H54 (cell line): ENCODE results near the gene TSC22D2.

Experiments used
- DNase-seq: peaks from one replicate; pipeline ENCODE4 v3.0.0; 2011; ENCODE audit warnings: low spot score, mixed read lengths; ENCODE audit not compliant: insufficient read length
- FAIRE-seq: peaks from 3 replicates; lab custom pipeline; 2011; peaks lifted over from hg19 to GRCh38; lab: Jason Lieb, UNC
- POLR2A ChIP-seq: IDR thresholded peaks from 2 replicates; pipeline ENCODE4 v1.6.1; 2011; ENCODE audit warnings: low read depth, mild to moderate bottlenecking, low read length

Gene TSC22D2

DNA sequence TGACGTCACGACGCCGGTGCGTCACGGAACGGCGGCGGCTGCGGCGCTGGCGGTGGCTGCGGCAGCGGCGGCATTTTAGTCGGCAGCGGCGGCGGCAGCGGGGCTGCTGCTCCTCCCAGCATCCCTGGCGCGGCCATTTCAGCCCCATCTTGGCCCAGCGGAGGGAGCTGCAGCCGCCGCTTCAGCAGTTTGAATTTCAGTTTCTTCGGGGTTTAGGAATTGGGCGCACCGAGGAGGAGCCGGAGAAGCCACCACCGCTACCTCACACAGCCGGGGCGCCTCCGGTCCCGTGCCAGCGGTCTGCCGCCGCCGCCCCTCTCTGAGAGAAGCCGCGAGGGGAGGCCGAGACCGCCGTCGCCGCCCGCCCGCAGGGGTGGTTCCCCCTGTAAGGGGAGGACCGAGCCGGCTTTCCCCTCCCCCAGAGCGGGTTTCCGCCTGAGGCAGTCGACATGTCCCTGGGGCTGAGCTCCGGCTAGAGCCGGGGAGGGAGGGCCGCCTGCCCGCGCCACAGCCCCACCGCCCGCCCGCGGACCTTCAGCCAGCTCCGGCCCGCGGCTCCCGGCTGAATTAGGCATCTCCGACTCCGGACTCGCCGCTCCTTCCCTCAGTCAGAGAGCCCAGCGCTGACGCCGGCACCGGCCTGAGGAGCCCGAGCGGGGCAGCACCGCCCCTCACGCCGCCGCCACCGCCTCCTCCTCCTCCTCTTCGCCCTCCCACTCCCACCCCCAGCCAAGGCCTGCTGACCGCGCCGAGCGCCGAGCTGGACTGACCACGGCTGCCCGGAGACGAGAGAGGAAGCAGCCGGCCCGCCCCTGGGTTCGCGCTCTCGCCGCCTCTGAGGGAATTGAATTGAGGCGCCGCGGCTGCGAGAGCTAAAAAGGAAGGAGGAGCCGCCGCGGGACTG, at the start of gene TSC22D2:
Gene TSC22D2, plus strand, starts transcription at position 78 of the 904 bp plus-strand sequence. CDS start 1,053 bp downstream, outside the sequence.
- DNase-seq = peak; percentile 63
- TF ChIP-seq POLR2A = peak; percentile 96
- peak; percentile 80 for FAIRE-seq

DNA sequence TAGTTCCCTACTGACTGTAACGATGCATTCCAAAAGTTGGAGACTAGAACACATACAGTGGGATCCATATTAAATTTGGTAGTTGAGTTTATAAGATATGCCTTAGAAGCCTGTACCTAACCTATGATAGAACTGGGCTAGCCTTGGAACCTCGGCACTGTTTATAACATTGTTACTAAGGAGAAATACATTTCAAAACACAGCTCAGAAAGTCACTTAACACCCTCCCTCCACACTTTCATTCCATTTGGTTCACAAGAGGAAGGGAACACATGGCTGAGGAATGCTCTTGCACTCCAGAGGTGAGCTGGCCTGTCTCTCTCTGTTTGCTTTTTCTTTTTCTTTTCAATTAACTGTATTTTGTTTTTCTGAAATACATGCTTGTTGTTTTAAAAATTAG, 48.7 kb upstream of the TSC22D2 start:
- no peak for TF ChIP-seq POLR2A
- FAIRE-seq = peak; percentile 57
- DNase-seq = no peak

DNA sequence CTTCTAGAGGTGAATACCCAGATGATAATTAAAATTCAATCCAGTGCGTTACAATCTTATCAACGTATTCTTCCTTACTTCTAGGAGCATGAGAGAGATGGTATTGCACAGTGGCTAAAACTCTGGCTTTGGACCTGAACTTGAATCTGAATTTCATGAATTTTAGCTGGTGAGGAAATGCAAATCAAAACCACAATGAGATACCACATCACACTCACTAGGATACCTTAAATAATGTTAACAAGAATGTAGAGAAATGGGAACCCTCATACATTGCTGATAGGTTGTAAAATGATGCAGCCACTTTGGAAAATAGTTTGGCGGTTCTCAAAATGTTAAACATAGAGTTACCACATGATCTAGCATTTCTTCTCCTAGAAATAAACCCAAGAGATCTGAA, 47.1 kb upstream of the TSC22D2 start:
- FAIRE-seq (no peak), DNase-seq (no peak)
- no peak for TF ChIP-seq POLR2A

GRCh38 chr3:150362515-150363302, 45.4 kb upstream of the TSC22D2 start:
- TF ChIP-seq POLR2A = no peak
- FAIRE-seq = peak; percentile 71
- no peak for DNase-seq

DNA sequence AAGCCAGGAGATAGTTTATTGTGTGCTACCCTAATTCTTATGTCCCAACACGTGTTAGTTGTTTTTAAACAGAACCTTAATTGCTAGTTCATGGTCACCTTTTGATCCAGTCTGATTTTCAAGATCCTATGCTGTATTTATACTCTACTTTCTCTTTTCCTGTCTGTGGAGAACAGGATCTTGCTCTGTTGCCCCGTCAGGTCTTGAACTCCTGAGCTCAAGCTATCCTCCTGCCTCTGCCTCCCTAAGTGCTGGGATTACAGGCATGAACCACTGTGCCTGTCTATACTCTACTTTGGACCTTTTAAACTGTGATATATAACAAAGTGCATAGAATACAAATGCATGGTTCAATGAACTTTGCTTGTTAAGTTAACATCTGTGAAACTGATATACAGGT, 44.7 kb upstream of the TSC22D2 start:
- no peak for TF ChIP-seq POLR2A
- FAIRE-seq = no peak
- no peak for DNase-seq

DNA sequence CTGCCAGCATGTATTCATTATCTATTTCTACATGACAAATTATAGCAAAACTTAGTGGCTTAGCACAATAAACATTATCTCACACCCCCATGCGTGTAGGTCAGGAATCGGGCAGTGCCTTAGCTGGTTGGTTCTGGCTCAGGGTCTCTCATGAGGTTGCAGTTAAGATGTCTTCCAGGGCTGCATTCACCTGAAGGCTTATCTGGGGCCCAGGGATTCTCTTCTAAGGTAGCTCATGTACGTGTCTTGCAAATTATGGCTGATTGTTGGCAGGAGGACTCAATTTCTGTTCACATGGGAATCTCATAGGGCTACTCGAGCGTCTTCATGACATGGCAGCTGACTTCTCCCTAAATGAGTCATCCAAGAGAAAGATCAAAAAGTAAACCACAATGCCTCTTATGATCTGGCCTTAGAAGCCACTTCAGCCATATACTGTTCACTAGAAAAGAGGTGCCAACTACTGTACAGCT, 42.9 kb upstream of the TSC22D2 start:
- peak; percentile 14 for DNase-seq
- FAIRE-seq = peak; percentile 95
- no peak for TF ChIP-seq POLR2A

DNA sequence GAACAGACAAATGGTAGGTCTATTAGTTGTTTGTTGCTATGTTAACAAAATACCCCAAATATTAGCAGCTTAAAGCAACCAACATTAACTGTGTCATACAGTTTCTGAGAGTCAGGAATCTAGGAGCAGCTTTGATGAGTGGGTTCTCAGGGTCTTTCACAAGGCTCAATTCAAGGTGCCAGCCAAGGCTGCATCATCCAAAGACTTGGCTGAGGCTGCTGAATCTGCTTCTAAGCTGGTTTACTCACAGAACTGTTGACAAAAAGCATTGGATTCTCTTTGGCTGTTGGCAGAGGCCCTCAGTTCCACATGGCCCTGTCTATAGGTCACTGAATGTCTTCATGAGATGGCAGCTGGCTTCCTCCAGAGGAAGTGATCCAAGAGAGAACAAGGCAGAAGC, 40.3 kb upstream of the TSC22D2 start:
- no peak for TF ChIP-seq POLR2A
- FAIRE-seq = no peak
- DNase-seq = no peak

DNA sequence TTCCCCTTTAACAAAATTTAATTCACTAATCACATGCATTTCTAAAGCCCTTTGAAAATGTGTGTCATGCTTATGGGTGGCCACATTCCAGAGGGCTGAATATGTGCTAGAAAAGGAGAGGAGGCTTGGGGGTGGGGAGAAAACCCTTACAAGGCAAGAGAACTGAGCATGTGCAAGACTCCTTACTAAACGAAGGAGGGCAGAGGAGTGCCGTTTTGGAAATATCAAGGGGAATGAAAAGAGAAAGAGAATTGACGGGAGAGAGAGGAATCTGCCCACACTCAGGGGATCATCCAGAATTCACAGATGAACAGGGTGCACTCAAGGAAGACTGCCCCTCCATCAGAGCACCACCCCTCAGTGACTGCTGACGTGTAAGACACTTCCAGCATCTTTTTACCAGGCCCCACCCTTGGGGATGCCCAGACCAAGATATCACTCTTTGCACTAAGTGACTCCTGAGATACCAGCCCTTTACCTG, 37.9 kb upstream of the TSC22D2 start:
- peak; percentile 38 for DNase-seq
- peak; percentile 98 for FAIRE-seq
- TF ChIP-seq POLR2A = no peak

DNA sequence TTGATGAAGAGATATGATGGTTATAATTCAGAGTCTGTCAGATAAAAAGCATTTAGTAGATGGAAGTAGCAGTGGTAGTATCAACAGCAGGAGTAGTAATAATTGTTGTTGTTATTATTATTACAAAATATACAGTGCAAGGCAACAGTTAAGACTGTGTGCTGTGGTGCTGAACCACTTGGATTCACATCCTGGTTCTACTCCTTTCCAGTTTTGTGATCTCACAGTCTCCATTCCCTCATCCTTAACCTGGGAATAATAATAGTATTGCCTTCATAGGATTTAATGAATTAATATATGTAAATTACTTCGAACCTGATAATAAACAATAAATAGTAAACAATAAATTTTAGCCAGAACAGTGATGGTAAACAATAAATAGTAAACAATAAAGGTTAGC, 37.1 kb upstream of the TSC22D2 start:
- DNase-seq (no peak), FAIRE-seq (peak; percentile 50)
- TF ChIP-seq POLR2A = no peak

- FAIRE-seq = peak; percentile 100
These were observed 36.3 kb upstream of the TSC22D2 start for GRCh38 chr3:150371741-150372254.

GRCh38 chr3:150372320-150372719, 35.8 kb upstream of the TSC22D2 start:
- no peak for FAIRE-seq
- no peak for DNase-seq
- no peak for TF ChIP-seq POLR2A

More at GRCh38 chr3:150371741-150372254, 36.3 kb upstream of the TSC22D2 start:
- DNase-seq = peak; percentile 14
- 0 out of 2 replicates have a peak, but pooled peaks have one; percentile 11 for TF ChIP-seq POLR2A

- FAIRE-seq = no peak
- no peak for DNase-seq
- no peak for TF ChIP-seq POLR2A
These were observed 35.4 kb upstream of the TSC22D2 start for GRCh38 chr3:150372722-150373121.

- TF ChIP-seq POLR2A = no peak
- DNase-seq (no peak), FAIRE-seq (no peak)
These were observed 34.7 kb upstream of the TSC22D2 start for GRCh38 chr3:150373234-150373875.

DNA sequence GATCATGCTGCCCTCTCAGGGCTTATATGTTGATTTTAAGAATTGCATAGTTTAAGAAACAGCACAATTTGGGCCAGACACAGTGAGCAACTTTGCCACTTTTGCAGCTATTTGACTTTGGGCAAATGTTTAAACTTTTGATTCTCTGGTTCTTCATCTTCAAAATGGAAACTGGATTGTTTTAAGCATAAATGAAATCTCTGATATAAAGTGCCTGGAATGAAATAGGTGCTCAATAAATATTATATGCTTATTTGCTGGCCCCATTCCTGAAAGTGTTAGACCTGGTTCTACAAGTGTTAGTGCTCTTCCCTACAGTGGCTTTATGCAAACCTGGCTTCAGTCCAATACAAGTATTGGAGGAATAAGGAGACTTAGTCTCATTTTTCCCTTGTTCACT, 33.1 kb upstream of the TSC22D2 start:
- TF ChIP-seq POLR2A = no peak
- no peak for DNase-seq
- FAIRE-seq = no peak
